ENCODE data around the gene BPI.

Gene BPI

GRCh38 chr20:38315290-38315966 lies 11.5 kb downstream of the BPI start:
- DNase-seq (ENCODE audit: low read depth), result no peak
- TF ChIP-seq CTCF (IDR thresholded peaks at IDR 0.05; ENCODE audit: control insufficient read depth, insufficient read depth, low read depth, low read length, missing control alignments), result peak; percentile 39
- no peak overlapping the region for H3K4me3 ChIP-seq (ENCODE audit: control insufficient read depth, low read depth, low read length)

- no peak for DNase-seq (ENCODE audit: low read depth)
- no peak overlapping the region for H3K4me3 ChIP-seq (ENCODE audit: control insufficient read depth, low read depth, low read length)
- TF ChIP-seq CTCF (IDR thresholded peaks at IDR 0.05; ENCODE audit: control insufficient read depth, insufficient read depth, low read depth, low read length, missing control alignments), result no peak
These were observed 12.4 kb downstream of the BPI start for GRCh38 chr20:38316341-38316740.

GRCh38 chr20:38317422-38317821 lies 13.5 kb downstream of the BPI start:
- TF ChIP-seq CTCF (IDR thresholded peaks at IDR 0.05; ENCODE audit: control insufficient read depth, insufficient read depth, low read depth, low read length, missing control alignments), result no peak
- no peak overlapping the region for H3K4me3 ChIP-seq (ENCODE audit: control insufficient read depth, low read depth, low read length)
- no peak for DNase-seq (ENCODE audit: low read depth)

- no peak overlapping the region for H3K4me3 ChIP-seq (ENCODE audit: control insufficient read depth, low read depth, low read length)
- no peak for TF ChIP-seq CTCF (IDR thresholded peaks at IDR 0.05; ENCODE audit: control insufficient read depth, insufficient read depth, low read depth, low read length, missing control alignments)
- DNase-seq (ENCODE audit: low read depth), result no peak
These were observed 16.3 kb downstream of the BPI start for GRCh38 chr20:38320221-38320620.

- TF ChIP-seq CTCF (IDR thresholded peaks at IDR 0.05; ENCODE audit: control insufficient read depth, insufficient read depth, low read depth, low read length, missing control alignments), result peak; percentile 72
- DNase-seq (ENCODE audit: low read depth), result peak; percentile 35
- H3K4me3 ChIP-seq (ENCODE audit: control insufficient read depth, low read depth, low read length), result no peak overlapping the region
These were observed 18.1 kb downstream of the BPI start for GRCh38 chr20:38321959-38322598.

- H3K4me3 ChIP-seq (ENCODE audit: control insufficient read depth, low read depth, low read length), result no peak overlapping the region
- TF ChIP-seq CTCF (IDR thresholded peaks at IDR 0.05; ENCODE audit: control insufficient read depth, insufficient read depth, low read depth, low read length, missing control alignments), result no peak
- DNase-seq (ENCODE audit: low read depth), result no peak
These were observed 20.2 kb downstream of the BPI start for GRCh38 chr20:38324159-38324558.
